Fibroblast of skin of back (primary cell): ENCODE measurements around the gene ELMO1. TPM values are rescaled to one million over a fixed set of nuclear protein-coding genes. Genes with fewer than 3 reads are reported as not detected.

Experiments used
- DNase-seq: peaks from one replicate; pipeline ENCODE4 v3.0.0-alpha.2; 2013
- polyA plus RNA-seq, 2 experiments: library from polyadenylated mRNA; unstranded; fragments of 120-200 nt; gene quantifications; one replicate each; pipeline ENCODE4 v1.2.1, GENCODE V29; 2013; ENCODE audit not compliant: insufficient read length in 2 of 2

ELMO1 gene
- polyA plus RNA-seq (2013, experiment 1 of 2; ENCODE audit: insufficient read length): 0.34 TPM
- polyA plus RNA-seq (2013, experiment 2 of 2; ENCODE audit: insufficient read length): 0.38 TPM

GRCh38 chr7:37448636-37449361 is at the start of gene ELMO1:
Gene ELMO1, minus strand, starts transcription at chr7:37448864. Its CDS starts 106,174 bp downstream, at chr7:37342690.
- peak; percentile 57 for DNase-seq

- DNase-seq: no peak
These were observed 48.9 kb upstream of the ELMO1 start for GRCh38 chr7:37497576-37497975.

- peak; percentile 29 for DNase-seq
These were observed 47.0 kb upstream of the ELMO1 start for GRCh38 chr7:37495574-37496184.

- DNase-seq: no peak
These were observed 46.3 kb upstream of the ELMO1 start for GRCh38 chr7:37494926-37495325.

GRCh38 chr7:37493810-37494209 is 45.1 kb upstream of the ELMO1 start:
- DNase-seq: no peak

GRCh38 chr7:37493123-37493522 is 44.5 kb upstream of the ELMO1 start:
- DNase-seq: no peak

GRCh38 chr7:37491919-37492694 is 43.4 kb upstream of the ELMO1 start:
- no peak for DNase-seq

- no peak for DNase-seq
These were observed 41.0 kb upstream of the ELMO1 start for GRCh38 chr7:37489703-37490102.

- DNase-seq: no peak
These were observed 39.6 kb upstream of the ELMO1 start for GRCh38 chr7:37488163-37488764.

GRCh38 chr7:37484426-37485073 is 35.9 kb upstream of the ELMO1 start:
- no peak for DNase-seq

- no peak for DNase-seq
These were observed 35.0 kb upstream of the ELMO1 start for GRCh38 chr7:37483627-37484026.

GRCh38 chr7:37482953-37483352 is 34.3 kb upstream of the ELMO1 start:
- no peak for DNase-seq

GRCh38 chr7:37482505-37482904 is 33.8 kb upstream of the ELMO1 start:
- no peak for DNase-seq

- DNase-seq: no peak
These were observed 33.1 kb upstream of the ELMO1 start for GRCh38 chr7:37481722-37482288.

- DNase-seq: no peak
These were observed 32.5 kb upstream of the ELMO1 start for GRCh38 chr7:37481154-37481553.

GRCh38 chr7:37480041-37481031 is 31.7 kb upstream of the ELMO1 start:
- DNase-seq: no peak

- no peak for DNase-seq
These were observed 28.3 kb upstream of the ELMO1 start for GRCh38 chr7:37476881-37477450.

- no peak for DNase-seq
These were observed 27.8 kb upstream of the ELMO1 start for GRCh38 chr7:37476428-37476827.

GRCh38 chr7:37475646-37476045 is 27.0 kb upstream of the ELMO1 start:
- no peak for DNase-seq

- DNase-seq: no peak
These were observed 23.0 kb upstream of the ELMO1 start for GRCh38 chr7:37471619-37472018.
